Measurements from ENCODE around the gene TMEM26. TPM values are rescaled to one million over a fixed set of nuclear protein-coding genes. Genes with fewer than 3 reads are reported as not detected.

TMEM26 gene
- total RNA-seq, 2 donors from 2014 or later, result not detected

DNA sequence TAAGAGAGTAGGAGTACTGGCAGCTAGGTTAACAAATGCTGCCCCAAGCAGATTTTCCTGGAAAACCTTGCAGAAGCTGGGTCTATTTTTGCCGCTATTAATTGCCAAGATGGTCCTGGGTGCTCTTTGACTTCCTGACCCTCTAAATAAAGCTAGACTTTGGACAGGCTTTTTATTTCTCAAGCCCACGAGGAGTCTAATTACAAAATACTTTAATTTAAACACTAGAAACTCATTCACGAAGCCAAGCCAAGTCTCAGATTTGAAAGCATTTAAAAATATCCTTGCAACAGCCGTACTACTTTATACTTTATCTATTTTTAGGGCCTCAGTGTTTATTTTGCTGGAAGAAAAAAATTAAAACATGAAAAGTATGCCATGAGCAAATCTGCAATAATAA lies 45.1 kb downstream of the TMEM26 start:
- no peak for TF ChIP-seq POLR2A (IDR thresholded peaks at IDR 0.05)
- no peak for TF ChIP-seq CTCF (IDR thresholded peaks at IDR 0.05)
- 17 to 34% methylated on average over 4 of the region's 4 CpGs for WGBS, 2 donors
- H3K36me3 ChIP-seq (replicated peaks in 1 of 2; ENCODE audit: insufficient read depth in 1 of 2, low read depth in 2 of 2), result no peaks in the 10 kb centered on the region
- no peaks in the 10 kb centered on the region for H3K4me1 ChIP-seq
- intact Hi-C loops (cut with DNase I), result no loop called here
- ATAC-seq (no peak), DNase-seq (no peak)
- no peaks in the 10 kb centered on the region for H3K27me3 ChIP-seq
- H3K9me3 ChIP-seq, result no peaks in the 10 kb centered on the region
- no peak overlapping the region for H3K4me3 ChIP-seq
- H3K27ac ChIP-seq, result no peak overlapping the region

DNA sequence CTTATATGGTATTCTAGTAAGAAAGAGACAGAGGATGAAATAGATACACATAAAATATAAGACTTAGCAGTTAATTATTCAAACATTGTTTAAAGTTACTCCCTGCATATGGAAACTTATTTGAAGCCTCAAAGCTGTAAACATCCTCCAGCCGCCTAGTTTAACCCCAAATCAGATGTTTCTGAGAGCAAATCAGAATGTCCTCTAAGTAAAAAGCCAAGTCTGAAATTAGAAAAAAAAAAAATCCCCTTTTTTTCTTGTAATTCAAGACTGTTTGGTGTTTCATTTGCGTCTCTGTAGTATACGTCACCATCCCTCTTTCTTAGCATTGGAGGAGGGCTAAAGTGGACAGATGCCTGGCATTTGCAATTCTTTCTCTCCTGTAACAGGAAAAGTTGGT lies 46.4 kb downstream of the TMEM26 start:
- Histone ChIP-seq H3K36me3 (replicated peaks in 1 of 2; ENCODE audit: insufficient read depth in 1 of 2, low read depth in 2 of 2) (no peaks in the 10 kb centered on the region), H3K4me1 (no peaks in the 10 kb centered on the region), H3K27ac (no peak overlapping the region), H3K9me3 (no peaks in the 10 kb centered on the region), H3K27me3 (no peaks in the 10 kb centered on the region), H3K4me3 (no peak overlapping the region)
- whole genome bisulfite sequencing, 2 donors, result 81 to 86% methylated on average over 3 of the region's 3 CpGs
- ATAC-seq (no peak), DNase-seq (no peak)
- TF ChIP-seq CTCF (IDR thresholded peaks at IDR 0.05) (no peak), POLR2A (IDR thresholded peaks at IDR 0.05) (no peak)
- intact Hi-C loops (cut with DNase I), result no loop called here

DNA sequence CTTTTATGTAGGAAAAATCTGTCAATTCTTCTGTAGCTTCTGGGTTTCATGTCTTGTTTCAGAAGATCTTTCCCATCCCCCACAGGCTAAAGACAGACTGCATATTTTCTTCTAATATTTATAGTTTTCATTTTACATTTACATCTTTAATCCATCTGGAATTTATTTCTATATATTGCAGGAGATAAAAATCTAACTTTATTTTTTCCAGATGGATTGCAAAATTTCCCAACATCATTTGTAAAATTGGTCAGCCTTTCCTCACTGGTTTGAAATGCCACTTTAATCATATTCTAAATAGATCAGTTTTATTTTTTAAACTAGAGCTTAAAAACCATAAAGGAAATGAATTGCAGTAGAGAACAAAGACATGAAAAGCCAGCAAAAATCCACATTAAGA lies 46.9 kb downstream of the TMEM26 start:
- intact Hi-C loops (cut with DNase I), result no loop called here
- DNase-seq, result no peak
- H3K4me1 ChIP-seq, result no peaks in the 10 kb centered on the region
- no peak for ATAC-seq
- H3K27me3 ChIP-seq, result no peaks in the 10 kb centered on the region
- H3K36me3 ChIP-seq (replicated peaks in 1 of 2; ENCODE audit: insufficient read depth in 1 of 2, low read depth in 2 of 2), result no peaks in the 10 kb centered on the region
- no peaks in the 10 kb centered on the region for H3K9me3 ChIP-seq
- no peak for TF ChIP-seq CTCF (IDR thresholded peaks at IDR 0.05)
- no peak for TF ChIP-seq POLR2A (IDR thresholded peaks at IDR 0.05)
- no peak overlapping the region for H3K4me3 ChIP-seq
- H3K27ac ChIP-seq, result no peak overlapping the region

- Histone ChIP-seq H3K27ac (no peak overlapping the region), H3K36me3 (replicated peaks in 1 of 2; ENCODE audit: insufficient read depth in 1 of 2, low read depth in 2 of 2) (no peaks in the 10 kb centered on the region), H3K9me3 (no peaks in the 10 kb centered on the region), H3K27me3 (no peaks in the 10 kb centered on the region), H3K4me3 (no peak overlapping the region), H3K4me1 (no peaks in the 10 kb centered on the region)
- intact Hi-C loops (cut with DNase I), result no loop called here
- ATAC-seq (no peak), DNase-seq (no peak)
- TF ChIP-seq POLR2A (IDR thresholded peaks at IDR 0.05) (no peak), CTCF (IDR thresholded peaks at IDR 0.05) (no peak)
These were observed 48.4 kb downstream of the TMEM26 start for GRCh38 chr10:61404751-61405150.

DNA sequence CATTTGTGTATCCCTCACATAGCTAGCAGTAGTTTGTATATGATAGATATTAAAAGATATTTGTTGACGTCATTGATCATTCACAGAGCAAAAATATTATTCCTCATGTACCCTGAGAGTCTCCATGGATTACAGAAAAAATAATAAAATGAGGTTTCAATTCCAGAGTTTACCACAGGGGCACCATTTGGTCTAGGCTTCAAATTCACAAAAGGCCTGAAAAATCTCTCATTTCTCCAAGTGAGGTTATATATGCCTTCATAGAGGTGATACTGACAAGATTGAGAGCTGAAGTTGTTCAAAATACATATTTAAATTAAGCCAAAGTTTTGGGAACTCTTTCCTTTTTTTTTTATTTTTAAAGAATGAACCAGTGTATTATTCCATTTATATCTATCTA lies 52.7 kb downstream of the TMEM26 start:
- H3K36me3 ChIP-seq (replicated peaks in 1 of 2; ENCODE audit: insufficient read depth in 1 of 2, low read depth in 2 of 2), result no peaks in the 10 kb centered on the region
- no peaks in the 10 kb centered on the region for H3K27me3 ChIP-seq
- intact Hi-C loops (cut with DNase I), result no loop called here
- DNase-seq (no peak), ATAC-seq (no peak)
- H3K4me1 ChIP-seq, result no peaks in the 10 kb centered on the region
- no peaks in the 10 kb centered on the region for H3K9me3 ChIP-seq
- no peak overlapping the region for H3K27ac ChIP-seq
- no peak overlapping the region for H3K4me3 ChIP-seq
- TF ChIP-seq CTCF (IDR thresholded peaks at IDR 0.05) (no peak), POLR2A (IDR thresholded peaks at IDR 0.05) (no peak)
- WGBS, 2 donors, result 78 to 81% methylated on average over 1 of the region's 1 CpG

All from body of pancreas (tissue), 4 donors.